Measurements from ENCODE around the gene HUNK. TPM values are rescaled to one million over a fixed set of nuclear protein-coding genes. Genes with fewer than 3 reads are reported as not detected.

HUNK gene
- total and polyA plus RNA-seq, 2 of the 8 experiments (the other 6 are each of a cell fraction or from before 2014, with no cell fraction given): 1.9 to 10.2 TPM

DNA sequence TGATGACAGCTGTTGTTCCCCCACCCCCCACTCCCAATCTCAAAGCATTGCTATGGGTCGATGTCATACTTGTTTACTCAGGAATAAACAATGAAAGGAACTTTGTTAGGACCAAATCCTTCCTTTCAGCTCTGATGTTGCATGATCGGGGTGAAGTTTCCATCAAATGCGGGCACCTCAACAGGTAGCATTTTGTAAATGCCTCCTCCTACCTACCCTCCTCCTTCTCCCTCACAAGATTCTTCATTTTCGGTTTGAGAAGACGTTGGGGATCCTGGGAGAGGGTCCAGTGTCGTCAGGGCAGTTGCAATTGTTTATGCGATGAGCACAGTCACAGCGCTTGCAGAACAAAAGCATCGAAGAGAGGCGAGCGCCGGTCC lies 758 bp upstream of the HUNK start:
- Histone ChIP-seq H3K9me3 (ENCODE audit: insufficient read depth in 2 of 2, low read depth in 1 of 2, low read length in 1 of 2) (no peaks in the 10 kb centered on the region), H4K5ac (ENCODE audit: insufficient read length, low read depth, low read length) (no peak overlapping the region), H3K56ac (replicated peaks; ENCODE audit: insufficient read length, low read depth, low read length) (no peak overlapping the region), H3K23me2 (ENCODE audit: low read depth, low read length) (peaks cover 21% of the 10 kb centered on the region; the same call in 1 of the 2 replicates), H2AK5ac (ENCODE audit: low read depth, low read length) (0 out of 2 replicates have a peak overlapping the region, but pooled peaks have one; percentile 10), H3K36me3 (ENCODE audit: control insufficient read depth in 2 of 4, insufficient read depth in 4 of 4, low read length in 3 of 4) (no peaks in the 10 kb centered on the region), H3K9ac (replicated peaks in 1 of 4; ENCODE audit: extremely low read depth in 1 of 4, low read depth in 3 of 4, low read length in 3 of 4) (peak overlapping the region in 3 of 4 experiments; percentile 0 to 57 (median 55); a peak in 6 of 7 replicates), H3K27ac (ENCODE audit: low read depth, low read length) (no peak overlapping the region), H4K91ac (replicated peaks; ENCODE audit: insufficient read length, low read length) (peak overlapping the region; percentile 68), H3K4ac (replicated peaks; ENCODE audit: insufficient read length, low read depth, low read length) (no peak overlapping the region), H3K23ac (ENCODE audit: insufficient read length) (no peak overlapping the region), H3K4me1 (replicated peaks in 1 of 4; ENCODE audit: control insufficient read depth in 3 of 4, insufficient read depth in 4 of 4, low read length in 3 of 4) (peaks cover 4 to 17% (median 7%) of the 10 kb centered on the region in 4 experiments), H2BK20ac (ENCODE audit: low read length) (no peak overlapping the region), H3K79me2 (ENCODE audit: control insufficient read depth in 1 of 2, insufficient read depth in 2 of 2, low read length in 2 of 2) (peaks cover 0 to 9% of the 10 kb centered on the region in 2 experiments; a peak in 1 of 4 replicates), H4K8ac (ENCODE audit: extremely low read depth, insufficient read depth, low read length) (no peak overlapping the region), H4K20me1 (replicated peaks in 1 of 2; ENCODE audit: control insufficient read depth in 1 of 2, insufficient read depth in 2 of 2, low read length in 2 of 2) (no peaks in the 10 kb centered on the region), H3K4me3 (ENCODE audit: extremely low read depth in 1 of 4, insufficient read depth in 2 of 4, low read depth in 3 of 4, low read length in 4 of 4) (peak overlapping the region; percentile 58 to 86 (median 68)), H3K14ac (ENCODE audit: insufficient read length) (no peak overlapping the region), H3K79me1 (ENCODE audit: low read depth, low read length) (peaks cover 3% of the 10 kb centered on the region; the same call in 1 of the 2 replicates), H2BK120ac (replicated peaks; ENCODE audit: low read depth, low read length) (no peak overlapping the region), H3K27me3 (replicated peaks in 1 of 4; ENCODE audit: control insufficient read depth in 3 of 4, extremely low read depth in 1 of 4, insufficient read depth in 3 of 4, low read length in 3 of 4) (peaks cover 0 to 9% (median 7%) of the 10 kb centered on the region in 4 experiments; a peak in 4 of 7 replicates), H3K18ac (ENCODE audit: extremely low read depth, low read length) (peak overlapping the region; percentile 17), H2AFZ (ENCODE audit: low read length) (peak overlapping the region; percentile 80), H2BK12ac (ENCODE audit: low read depth, low read length) (peak overlapping the region; percentile 87), H3K4me2 (ENCODE audit: insufficient read depth in 1 of 2, low read depth in 2 of 2, low read length in 2 of 2) (peak overlapping the region; percentile 87 to 97), H2BK5ac (ENCODE audit: low read depth, low read length) (peak overlapping the region; percentile 78; the same call in 1 of the 2 replicates), H2BK15ac (ENCODE audit: low read length) (no peak overlapping the region)
- FAIRE-seq (no peak), DNase-seq (ENCODE audit: low read depth in 1 of 2, low spot score in 2 of 2) (no peak)
- CTCF ChIA-PET (ENCODE audit: partially characterized antibody): interaction anchor here (0.6 to 6.1 kb wide), 6 partner anchors 10 to 204 kb away, joined by 3 to 42 read pairs (median 6); no protein-coding TSS in a partner anchor
- TF ChIP-seq EP300 (IDR thresholded peaks at IDR 0.05; ENCODE audit: borderline replicate concordance in 1 of 2, low read depth in 2 of 2, low read length in 2 of 2) (no peak), JUN (IDR thresholded peaks at IDR 0.05; ENCODE audit: low read depth, low read length) (0 out of 2 replicates have a peak, but pooled peaks have one; percentile 34), SP2 (IDR thresholded peaks at IDR 0.05; ENCODE audit: low read length) (no peak), JUND (IDR thresholded peaks at IDR 0.05; ENCODE audit: low read length) (peak; percentile 38; the same call in 1 of the 2 replicates), BACH1 (IDR thresholded peaks at IDR 0.05; ENCODE audit: low read length) (no peak), NANOG (IDR thresholded peaks at IDR 0.05; ENCODE audit: insufficient read depth, low read depth, low read length, poor library complexity, severe bottlenecking) (no peak), POLR2A (IDR thresholded peaks at IDR 0.05; ENCODE audit: control extremely low read depth in 1 of 2, low read depth in 2 of 2, low read length in 2 of 2) (no peak)
- POLR2A ChIA-PET (ENCODE audit: partially characterized antibody): interaction anchor here (0.8 to 1.5 kb wide), 2 partner anchors 37 to 40 kb away, joined by 3 read pairs; no protein-coding TSS in a partner anchor
- WGBS, 2 experiments (ENCODE audit: extremely low coverage in 1 of 2, insufficient coverage in 1 of 2, insufficient read length in 1 of 2, insufficient replicate concordance in 2 of 2, low coverage in 1 of 2, low lambda C conversion rate in 2 of 2, missing lambda C conversion rate in 1 of 2): 8% methylated on average over 12 of the region's 12 CpGs; no CpG with 5 or more reads in 1 of the 2 experiments
